Tibial nerve (tissue), 3 donors: ENCODE results near the gene ZNF417.

ENCODE experiments used
- CTCF ChIP-seq, 5 experiments: fragments of 200-600 bp in 3 of 5; fragments of 450-650 bp in 2 of 5; sonication (generic) in 3 of 5; IDR thresholded peaks; one replicate each; pipeline ENCODE4 v1.5.1; 2016 to 2019; ENCODE audit warnings: antibody characterized with exemption in 5 of 5, mild to moderate bottlenecking in 3 of 5, moderate library complexity in 2 of 5
- POLR2A ChIP-seq, 2 donors: fragments of 450-650 bp; IDR thresholded peaks; one replicate each; pipeline ENCODE4 v1.6.1; 2017; ENCODE audit warnings: antibody characterized with exemption in 2 of 2, mild to moderate bottlenecking in 2 of 2, moderate library complexity in 2 of 2

GRCh38 chr19:57903618-57904184 is 12.7 kb downstream of the ZNF417 start:
- no peak for TF ChIP-seq POLR2A (IDR thresholded peaks at IDR 0.05)
- TF ChIP-seq CTCF (IDR thresholded peaks at IDR 0.05), result no peak
